ENCODE measurements around the gene SCN3A. TPM values are rescaled to one million over a fixed set of nuclear protein-coding genes. Genes with fewer than 3 reads are reported as not detected.

SCN3A gene
- total RNA-seq, 6 experiments from 2014 or later, result 0.14 to 2.2 (median 1.9) TPM; not detected in 1

DNA sequence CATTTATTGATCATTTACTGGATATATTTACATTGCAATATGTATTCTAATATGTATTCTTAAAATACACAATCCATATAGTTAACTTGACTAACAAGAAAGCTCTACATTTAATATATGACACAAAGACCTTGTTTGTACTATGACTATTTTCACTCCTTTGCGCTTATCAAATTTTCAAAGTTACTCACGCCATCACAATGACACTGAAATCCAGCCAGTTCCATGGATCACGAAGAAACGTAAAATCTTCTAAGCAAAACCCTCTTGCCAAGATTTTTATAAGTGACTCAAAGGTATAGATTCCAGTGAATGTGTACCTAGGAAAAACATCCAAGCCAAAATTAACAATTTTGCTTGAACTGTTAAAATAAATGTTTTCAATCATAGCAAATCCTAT lies 39.6 kb downstream of the SCN3A start:
- Mint-ChIP-seq H3K36me3 (ENCODE audit: low read depth) (no peaks in the 10 kb centered on the region), H3K4me1 (ENCODE audit: low read depth) (peaks cover 36% of the 10 kb centered on the region), H3K9me3 (no peaks in the 10 kb centered on the region), H3K4me3 (no peak overlapping the region), H3K27me3 (ENCODE audit: insufficient read depth) (no peaks in the 10 kb centered on the region; the same call in 1 of the 2 replicates), H3K27ac (no peak overlapping the region)
- TF ChIP-seq, protein P1, sequence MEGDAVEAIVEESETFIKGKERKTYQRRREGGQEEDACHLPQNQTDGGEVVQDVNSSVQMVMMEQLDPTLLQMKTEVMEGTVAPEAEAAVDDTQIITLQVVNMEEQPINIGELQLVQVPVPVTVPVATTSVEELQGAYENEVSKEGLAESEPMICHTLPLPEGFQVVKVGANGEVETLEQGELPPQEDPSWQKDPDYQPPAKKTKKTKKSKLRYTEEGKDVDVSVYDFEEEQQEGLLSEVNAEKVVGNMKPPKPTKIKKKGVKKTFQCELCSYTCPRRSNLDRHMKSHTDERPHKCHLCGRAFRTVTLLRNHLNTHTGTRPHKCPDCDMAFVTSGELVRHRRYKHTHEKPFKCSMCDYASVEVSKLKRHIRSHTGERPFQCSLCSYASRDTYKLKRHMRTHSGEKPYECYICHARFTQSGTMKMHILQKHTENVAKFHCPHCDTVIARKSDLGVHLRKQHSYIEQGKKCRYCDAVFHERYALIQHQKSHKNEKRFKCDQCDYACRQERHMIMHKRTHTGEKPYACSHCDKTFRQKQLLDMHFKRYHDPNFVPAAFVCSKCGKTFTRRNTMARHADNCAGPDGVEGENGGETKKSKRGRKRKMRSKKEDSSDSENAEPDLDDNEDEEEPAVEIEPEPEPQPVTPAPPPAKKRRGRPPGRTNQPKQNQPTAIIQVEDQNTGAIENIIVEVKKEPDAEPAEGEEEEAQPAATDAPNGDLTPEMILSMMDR (IDR thresholded peaks at IDR 0.05), result no peak
- DNase-seq, result no peak

DNA sequence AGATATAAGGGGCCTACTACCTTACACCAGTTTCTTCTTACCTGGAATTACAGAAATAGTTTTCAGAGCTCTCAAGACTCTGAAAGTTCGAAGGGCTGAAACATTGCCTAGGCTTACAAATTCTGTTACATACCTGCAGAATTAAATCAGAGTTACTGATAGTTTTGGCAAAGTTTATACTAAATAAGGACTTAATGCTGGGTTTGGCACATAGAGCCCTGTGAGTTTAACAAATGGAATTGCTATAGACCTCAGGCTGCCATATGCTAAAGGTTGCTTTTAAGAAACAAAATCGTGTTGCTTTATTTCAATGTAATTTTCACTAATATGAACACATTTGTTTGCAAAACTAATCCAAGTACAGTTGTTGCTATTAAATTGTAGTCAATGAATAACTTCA lies 40.1 kb downstream of the SCN3A start:
- DNase-seq, result no peak
- no peak overlapping the region for H3K27ac Mint-ChIP-seq
- TF ChIP-seq, protein P1 (IDR thresholded peaks at IDR 0.05), result no peak
- no peaks in the 10 kb centered on the region for H3K36me3 Mint-ChIP-seq (ENCODE audit: low read depth)
- H3K4me1 Mint-ChIP-seq (ENCODE audit: low read depth), result peaks cover 36% of the 10 kb centered on the region
- no peak overlapping the region; the same call in 1 of the 2 replicates for H3K4me3 Mint-ChIP-seq
- no peaks in the 10 kb centered on the region; the same call in 1 of the 2 replicates for H3K27me3 Mint-ChIP-seq (ENCODE audit: insufficient read depth)
- H3K9me3 Mint-ChIP-seq, result no peaks in the 10 kb centered on the region

DNA sequence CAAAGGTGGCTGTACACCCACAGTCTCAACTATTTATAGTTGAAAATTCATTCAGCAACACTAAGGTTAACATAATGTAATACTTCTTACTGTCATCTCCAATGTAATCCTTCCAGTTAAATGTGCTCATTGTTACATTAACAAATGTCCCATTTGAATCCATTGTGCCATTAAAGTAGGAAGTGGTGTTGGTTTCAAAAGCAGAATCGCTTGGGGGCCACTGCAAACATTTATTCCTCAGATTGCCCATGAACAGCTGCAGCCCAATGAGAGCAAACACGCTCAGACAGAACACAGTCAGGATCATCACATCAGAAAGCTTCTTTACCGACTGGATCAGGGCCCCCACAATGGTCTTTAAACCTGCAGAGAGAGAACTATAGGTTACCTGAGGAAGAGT lies 41.4 kb downstream of the SCN3A start:
- Mint-ChIP-seq H3K36me3 (ENCODE audit: low read depth) (no peaks in the 10 kb centered on the region), H3K9me3 (no peaks in the 10 kb centered on the region), H3K27ac (no peak overlapping the region), H3K4me1 (ENCODE audit: low read depth) (peaks cover 36% of the 10 kb centered on the region), H3K27me3 (ENCODE audit: insufficient read depth) (no peaks in the 10 kb centered on the region; the same call in 1 of the 2 replicates), H3K4me3 (no peak overlapping the region)
- TF ChIP-seq, protein P1 (IDR thresholded peaks at IDR 0.05), result no peak
- no peak for DNase-seq

DNA sequence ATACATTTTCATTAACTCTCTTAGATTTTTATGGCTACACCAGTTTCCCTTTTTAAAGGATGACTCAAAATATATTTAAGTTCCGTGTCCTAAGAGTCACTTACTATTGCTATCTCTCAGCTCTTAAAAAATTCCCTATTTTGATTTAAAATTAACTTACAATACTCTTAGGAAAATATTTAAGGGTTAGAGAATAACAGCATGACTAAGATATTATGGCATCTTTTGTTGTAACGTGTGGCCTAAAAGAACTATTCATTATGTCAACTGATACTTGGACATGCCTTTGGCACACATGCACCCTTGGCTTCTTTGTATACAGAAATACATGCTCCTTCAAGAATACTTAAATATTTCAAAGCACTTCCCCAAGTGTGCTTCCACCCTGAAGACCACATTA lies 42.3 kb downstream of the SCN3A start:
- TF ChIP-seq, protein P1 (IDR thresholded peaks at IDR 0.05), result no peak
- Mint-ChIP-seq H3K4me3 (no peak overlapping the region), H3K27me3 (ENCODE audit: insufficient read depth) (no peaks in the 10 kb centered on the region), H3K36me3 (ENCODE audit: low read depth) (no peaks in the 10 kb centered on the region), H3K9me3 (no peaks in the 10 kb centered on the region), H3K27ac (no peak overlapping the region; the same call in 1 of the 2 replicates), H3K4me1 (ENCODE audit: low read depth) (peaks cover 36% of the 10 kb centered on the region)
- no peak for DNase-seq

DNA sequence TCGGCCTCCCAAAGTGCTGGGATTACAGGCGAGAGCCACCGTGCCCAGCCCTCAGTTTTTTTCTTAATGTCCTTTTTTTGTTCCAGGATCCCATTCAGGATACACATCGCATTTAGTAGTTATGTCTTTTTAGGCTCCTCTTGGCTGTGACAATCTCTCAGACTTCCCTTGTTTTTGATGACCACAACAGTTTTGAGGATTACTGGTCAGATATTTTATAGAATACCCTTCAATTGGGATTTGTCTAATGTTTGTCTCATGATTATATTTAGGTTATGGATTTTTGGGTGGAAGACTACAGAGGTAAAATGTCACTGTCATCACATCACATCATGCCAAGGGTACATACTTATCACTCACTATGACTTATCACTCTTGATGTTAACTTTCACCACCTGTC lies 46.7 kb downstream of the SCN3A start:
- TF ChIP-seq, protein P1 (IDR thresholded peaks at IDR 0.05), result no peak
- no peaks in the 10 kb centered on the region for H3K27me3 Mint-ChIP-seq (ENCODE audit: insufficient read depth)
- no peak for DNase-seq
- H3K27ac Mint-ChIP-seq, result no peak overlapping the region
- no peak overlapping the region for H3K4me3 Mint-ChIP-seq
- peaks cover 12% of the 10 kb centered on the region for H3K4me1 Mint-ChIP-seq (ENCODE audit: low read depth)
- no peaks in the 10 kb centered on the region for H3K9me3 Mint-ChIP-seq
- H3K36me3 Mint-ChIP-seq (ENCODE audit: low read depth), result no peaks in the 10 kb centered on the region

DNA sequence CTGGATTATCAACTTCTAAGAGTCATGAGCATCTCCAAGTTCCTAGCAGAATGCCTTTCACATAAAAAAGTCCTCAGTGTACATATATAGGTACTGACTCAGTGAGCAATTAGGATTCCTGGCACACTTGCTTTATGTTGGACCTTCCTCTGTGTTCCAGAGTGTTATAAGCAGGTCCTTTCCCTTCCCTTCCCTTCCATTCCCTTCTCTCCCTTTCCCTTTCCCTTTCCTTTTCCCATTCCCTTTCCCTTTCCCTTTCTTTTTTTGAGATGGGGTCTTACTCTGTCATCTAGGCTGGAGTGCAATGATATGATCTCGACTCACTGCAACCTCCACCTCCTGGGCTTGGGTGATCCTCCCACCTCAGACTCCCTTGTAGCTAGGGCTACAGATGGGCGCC lies 48.7 kb downstream of the SCN3A start:
- TF ChIP-seq, protein P1 (IDR thresholded peaks at IDR 0.05), result no peak
- H3K27me3 Mint-ChIP-seq (ENCODE audit: insufficient read depth), result no peaks in the 10 kb centered on the region
- H3K27ac Mint-ChIP-seq, result no peak overlapping the region
- H3K4me3 Mint-ChIP-seq, result no peak overlapping the region
- no peak for DNase-seq
- no peaks in the 10 kb centered on the region for H3K36me3 Mint-ChIP-seq (ENCODE audit: low read depth)
- no peaks in the 10 kb centered on the region for H3K9me3 Mint-ChIP-seq
- no peaks in the 10 kb centered on the region for H3K4me1 Mint-ChIP-seq (ENCODE audit: low read depth)
